GM12878 (cell line): Measurements from ENCODE around the gene TMTC1. TPM values are rescaled to one million over a fixed set of nuclear protein-coding genes. Genes with fewer than 3 reads are reported as not detected.

Experiments used
- CHD1 ChIP-seq: IDR thresholded peaks from 2 replicates; pipeline ENCODE4 v1.6.1; 2012; ENCODE audit warnings: low read depth, low read length, improper control_type of control experiment
- DPF2 ChIP-seq: fragments of 450-650 bp; IDR thresholded peaks from 2 replicates; pipeline ENCODE4 v1.6.1; 2017; ENCODE audit warnings: mild to moderate bottlenecking
- HDAC2 ChIP-seq: fragments of 200-600 bp; sonication (generic); IDR thresholded peaks from 2 replicates; pipeline ENCODE4 v1.6.1; 2017
- HDGF ChIP-seq: fragments of 450-650 bp; IDR thresholded peaks from 2 replicates; pipeline ENCODE4 v1.6.1; 2016; ENCODE audit warnings: antibody characterized with exemption
- JUNB ChIP-seq: IDR thresholded peaks from 2 replicates; pipeline ENCODE4 v1.6.1; 2016; ENCODE audit warnings: antibody characterized with exemption, mild to moderate bottlenecking
- MEF2A ChIP-seq: IDR thresholded peaks from 2 replicates; pipeline ENCODE4 v1.6.1; 2011; ENCODE audit warnings: low read depth, mild to moderate bottlenecking, low read length, moderate library complexity; ENCODE audit not compliant: insufficient read depth
- NFXL1 ChIP-seq: fragments of 450-650 bp; IDR thresholded peaks from 2 replicates; pipeline ENCODE4 v1.6.1; 2017; ENCODE audit warnings: antibody characterized with exemption, mild to moderate bottlenecking, borderline replicate concordance
- RAD21 ChIP-seq: IDR thresholded peaks from 2 replicates; pipeline ENCODE4 v1.6.1; 2011; ENCODE audit warnings: mild to moderate bottlenecking, low read depth, low read length, moderate library complexity; ENCODE audit not compliant: insufficient read depth
- RFX5 ChIP-seq: IDR thresholded peaks from 2 replicates; pipeline ENCODE4 v1.6.1; 2011; ENCODE audit warnings: low read depth, low read length, improper control_type of control experiment
- SIN3A ChIP-seq: IDR thresholded peaks from 2 replicates; pipeline ENCODE4 v1.6.1; 2012; ENCODE audit warnings: low read depth, low read length, improper control_type of control experiment
- SMAD5 ChIP-seq: IDR thresholded peaks from 2 replicates; pipeline ENCODE4 v1.6.1; 2016; ENCODE audit warnings: antibody characterized with exemption, low read depth
- STAT3 ChIP-seq: IDR thresholded peaks from 2 replicates; pipeline ENCODE4 v1.6.1; 2011; ENCODE audit warnings: low read depth, low read length, improper control_type of control experiment
- TCF12 ChIP-seq: IDR thresholded peaks from 2 replicates; pipeline ENCODE4 v1.6.1; 2011; ENCODE audit warnings: low read depth, mild to moderate bottlenecking, low read length
- USF1 ChIP-seq: IDR thresholded peaks from 2 replicates; pipeline ENCODE4 v1.6.1; 2011; ENCODE audit warnings: borderline replicate concordance, low read depth, mild to moderate bottlenecking, moderate library complexity, mixed read lengths, low read length; ENCODE audit not compliant: insufficient read depth; ENCODE audit errors: extremely low read length
- ZBTB33 ChIP-seq: fragments of 450-650 bp; IDR thresholded peaks from 2 replicates; pipeline ENCODE4 v1.6.1; 2017; ENCODE audit warnings: mild to moderate bottlenecking
- ZBTB40 ChIP-seq: fragments of 450-650 bp; IDR thresholded peaks from 2 replicates; pipeline ENCODE4 v1.6.1; 2016; ENCODE audit warnings: mild to moderate bottlenecking, moderate library complexity, borderline replicate concordance
- ZZZ3 ChIP-seq: IDR thresholded peaks from 2 replicates; pipeline ENCODE4 v1.6.1; 2011; ENCODE audit warnings: low read depth; ENCODE audit not compliant: control insufficient read depth, insufficient read length
- polyA plus RNA-seq, 11 experiments: library from polyadenylated mRNA; depleted of rRNA in 4 of 11; unstranded in 6 of 11; stranded (reverse) in 5 of 11; fragments of >200 nt; fragmentation: Nextera tagmentation in 4 of 11; fragmentation: Illumina TruSeq in 1 of 11; extraction: Ambion mirVana in 4 of 11; extraction: Trizol in 1 of 11; gene quantifications; 1 replicate in 1 of 11; 2 replicates in 10 of 11; pipeline versions ENCODE4 v1.2.1 to v1.2.3, GENCODE V29; 2011 to 2016; ENCODE audit warnings: inconsistent platforms in 2 of 11, missing spikeins in 2 of 11, low read depth in 1 of 11
- total RNA-seq, 4 experiments: library from RNA; depleted of rRNA in 3 of 4; stranded (reverse); fragments of >200 nt in 3 of 4; fragmentation: Illumina TruSeq in 1 of 4; extraction: Trizol in 1 of 4; gene quantifications; 2 replicates each; pipeline versions ENCODE4 v1.2.1 to v1.2.3, GENCODE V29; 2013 to 2021
- TF ChIP-seq, protein P1 (sequence below): fragments of 450-650 bp; IDR thresholded peaks from 2 replicates; pipeline ENCODE4 v1.6.1; 2017; ENCODE audit warnings: mild to moderate bottlenecking, moderate library complexity

Gene TMTC1
- total and polyA plus RNA-seq, 10 of the 15 experiments (the other 5 are each of a cell fraction or from before 2014, with no cell fraction given), result 0.10 to 20.9 (median 0.57) TPM

GRCh38 chr12:29545102-29545467, 238.7 kb downstream of the TMTC1 start (continued):
- TF ChIP-seq RAD21, result no peak
- no peak for TF ChIP-seq JUNB
- no peak for TF ChIP-seq ZZZ3
- no peak for TF ChIP-seq USF1
- TF ChIP-seq HDGF, result no peak
- TF ChIP-seq SIN3A, result no peak
- TF ChIP-seq RFX5, result no peak
- TF ChIP-seq TCF12, result no peak
- TF ChIP-seq MEF2A, result no peak
- no peak for TF ChIP-seq ZBTB40
- TF ChIP-seq NFXL1, result no peak
- TF ChIP-seq CHD1, result no peak
- no peak for TF ChIP-seq DPF2
- no peak for TF ChIP-seq SMAD5
- no peak for TF ChIP-seq ZBTB33
- TF ChIP-seq STAT3, result no peak
- TF ChIP-seq, protein P1, sequence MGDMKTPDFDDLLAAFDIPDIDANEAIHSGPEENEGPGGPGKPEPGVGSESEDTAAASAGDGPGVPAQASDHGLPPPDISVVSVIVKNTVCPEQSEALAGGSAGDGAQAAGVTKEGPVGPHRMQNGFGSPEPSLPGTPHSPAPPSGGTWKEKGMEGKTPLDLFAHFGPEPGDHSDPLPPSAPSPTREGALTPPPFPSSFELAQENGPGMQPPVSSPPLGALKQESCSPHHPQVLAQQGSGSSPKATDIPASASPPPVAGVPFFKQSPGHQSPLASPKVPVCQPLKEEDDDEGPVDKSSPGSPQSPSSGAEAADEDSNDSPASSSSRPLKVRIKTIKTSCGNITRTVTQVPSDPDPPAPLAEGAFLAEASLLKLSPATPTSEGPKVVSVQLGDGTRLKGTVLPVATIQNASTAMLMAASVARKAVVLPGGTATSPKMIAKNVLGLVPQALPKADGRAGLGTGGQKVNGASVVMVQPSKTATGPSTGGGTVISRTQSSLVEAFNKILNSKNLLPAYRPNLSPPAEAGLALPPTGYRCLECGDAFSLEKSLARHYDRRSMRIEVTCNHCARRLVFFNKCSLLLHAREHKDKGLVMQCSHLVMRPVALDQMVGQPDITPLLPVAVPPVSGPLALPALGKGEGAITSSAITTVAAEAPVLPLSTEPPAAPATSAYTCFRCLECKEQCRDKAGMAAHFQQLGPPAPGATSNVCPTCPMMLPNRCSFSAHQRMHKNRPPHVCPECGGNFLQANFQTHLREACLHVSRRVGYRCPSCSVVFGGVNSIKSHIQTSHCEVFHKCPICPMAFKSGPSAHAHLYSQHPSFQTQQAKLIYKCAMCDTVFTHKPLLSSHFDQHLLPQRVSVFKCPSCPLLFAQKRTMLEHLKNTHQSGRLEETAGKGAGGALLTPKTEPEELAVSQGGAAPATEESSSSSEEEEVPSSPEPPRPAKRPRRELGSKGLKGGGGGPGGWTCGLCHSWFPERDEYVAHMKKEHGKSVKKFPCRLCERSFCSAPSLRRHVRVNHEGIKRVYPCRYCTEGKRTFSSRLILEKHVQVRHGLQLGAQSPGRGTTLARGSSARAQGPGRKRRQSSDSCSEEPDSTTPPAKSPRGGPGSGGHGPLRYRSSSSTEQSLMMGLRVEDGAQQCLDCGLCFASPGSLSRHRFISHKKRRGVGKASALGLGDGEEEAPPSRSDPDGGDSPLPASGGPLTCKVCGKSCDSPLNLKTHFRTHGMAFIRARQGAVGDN, result no peak
- TF ChIP-seq HDAC2, result no peak
